Fibroblast of lung (primary cell): Measurements from ENCODE around the gene VWA1.

Source experiments
- CTCF ChIP-seq, 2 donors: IDR thresholded peaks in 1 of 2; conservative IDR thresholded peaks in 1 of 2; 1 replicate in 1 of 2; 2 replicates in 1 of 2; pipeline ENCODE4 v1.5.1; 2011 to 2012; ENCODE audit warnings: low read length in 2 of 2, control low read depth in 1 of 2, inconsistent platforms in 1 of 2, low read depth in 1 of 2, mild to moderate bottlenecking in 1 of 2
- EZH2 ChIP-seq: IDR thresholded peaks from 2 replicates; pipeline ENCODE4 v1.5.1; 2012; ENCODE audit warnings: low read length, control low read depth, mild to moderate bottlenecking; ENCODE audit errors: missing control alignments

- TF ChIP-seq CTCF (conservative IDR thresholded peaks at IDR 0.05 in 1 of 2, IDR thresholded peaks at IDR 0.05 in 1 of 2; ENCODE audit: low read depth in 1 of 2, low read length in 2 of 2), result no peak
- no peak for TF ChIP-seq EZH2
Measured at GRCh38 chr1:1460540-1461130, 25.1 kb downstream of the VWA1 start.
